Measurements from ENCODE around the gene KCTD7.
A peak's percentile ranks its signal among the peaks of the same experiment; 100 is the strongest.
"Not testable (repeated sequence)": the region's sequence is repeated elsewhere in the genome, so short reads cannot be mapped to it uniquely, and the experiment has no call there.

The KCTD7 gene

DNA sequence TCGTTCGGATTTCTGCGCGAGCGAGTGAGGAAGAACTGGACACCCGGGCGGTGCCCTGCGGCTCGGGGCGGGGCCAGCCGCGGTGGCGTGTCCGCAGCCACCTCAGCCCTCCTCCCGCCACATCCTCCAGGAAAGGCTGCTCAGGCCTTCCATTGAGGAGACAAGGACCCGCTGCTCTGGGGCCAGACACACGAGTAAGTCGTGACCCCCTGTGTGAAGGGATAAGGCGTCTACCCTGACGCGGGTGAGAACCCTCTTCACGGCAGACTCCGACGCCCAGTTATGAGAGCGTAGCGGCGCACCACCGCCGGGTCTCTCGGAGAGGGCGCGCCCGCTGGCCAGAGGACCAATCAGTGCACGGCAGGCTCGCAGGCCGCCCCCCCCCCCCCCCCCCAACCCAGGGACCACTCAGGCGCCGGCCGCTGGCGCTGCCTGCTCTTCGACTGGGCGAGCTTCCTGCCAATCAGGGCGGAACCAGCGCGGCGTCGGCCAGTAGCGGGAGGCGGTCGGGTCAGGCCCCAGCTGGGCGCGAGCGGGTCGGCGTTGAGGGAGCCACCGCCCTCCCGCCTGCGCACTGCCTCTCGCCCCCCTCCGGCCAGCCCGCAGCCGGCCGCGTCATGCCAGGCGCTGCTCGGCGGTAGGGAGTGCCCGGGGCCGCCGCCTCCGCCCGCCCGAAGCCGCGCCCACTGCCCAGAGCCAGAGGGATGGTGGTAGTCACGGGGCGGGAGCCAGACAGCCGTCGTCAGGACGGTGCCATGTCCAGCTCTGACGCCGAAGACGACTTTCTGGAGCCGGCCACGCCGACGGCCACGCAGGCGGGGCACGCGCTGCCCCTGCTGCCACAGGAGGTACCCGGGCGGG, at the start of gene KCTD7:
TSS of gene KCTD7 (plus strand) at position 521 of the 861 bp plus-strand sequence. CDS start at position 705, 184 bp downstream.
- peak; percentile 93 for DNase-seq (ENCODE audit: low read depth)

DNA sequence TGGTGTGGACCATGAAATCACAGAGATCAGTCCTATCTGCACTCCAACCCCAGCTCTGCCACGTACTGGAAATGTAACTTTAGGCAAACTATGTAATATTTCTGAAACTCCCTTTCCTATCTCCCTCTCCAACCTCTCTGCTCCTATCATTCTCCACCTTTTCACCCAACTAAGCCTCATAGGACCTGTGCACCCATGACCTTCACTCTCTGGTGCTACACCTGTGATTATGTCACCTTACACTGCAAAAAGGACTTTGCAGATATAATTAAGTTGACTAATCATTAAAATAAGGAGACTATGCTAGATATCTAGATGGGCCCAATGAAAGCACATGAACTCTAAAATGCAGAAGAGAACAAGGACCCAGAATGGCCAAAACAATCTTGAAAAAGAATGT, 48.3 kb upstream of the KCTD7 start:
- not testable (repeated sequence) for DNase-seq (ENCODE audit: low read depth)

DNA sequence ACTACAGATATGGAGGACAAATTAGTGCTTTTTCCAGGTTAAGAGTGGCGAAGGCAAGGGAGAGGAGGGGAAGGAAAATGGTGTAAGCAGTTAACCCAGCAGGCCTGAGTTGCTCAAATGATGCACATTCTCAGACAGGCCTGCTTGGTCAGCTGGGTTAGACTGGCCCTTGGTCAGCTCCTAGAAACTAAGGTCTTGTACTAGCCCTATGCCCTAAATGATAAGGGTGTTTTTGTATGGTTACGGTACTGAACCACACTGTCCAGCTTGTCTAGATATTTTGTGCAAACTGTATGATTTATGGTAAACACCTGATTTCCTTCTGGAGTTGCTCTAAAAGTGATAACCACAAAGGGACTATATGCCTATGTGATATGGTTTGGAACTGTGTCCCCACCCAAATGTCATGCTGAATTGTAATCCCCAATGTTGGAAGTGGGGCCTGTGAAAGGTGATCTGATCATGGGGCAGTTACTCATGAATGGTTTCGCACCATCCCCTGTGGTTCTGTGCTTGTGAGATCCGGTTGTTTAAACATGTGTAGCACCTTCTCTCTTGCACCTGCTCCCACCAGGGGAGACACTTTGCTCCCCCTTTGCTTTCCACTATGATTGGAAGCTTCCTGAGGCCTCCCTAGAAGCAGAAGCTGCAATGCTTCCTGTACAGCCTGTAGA, 45.7 kb upstream of the KCTD7 start:
- not testable (repeated sequence) for DNase-seq (ENCODE audit: low read depth)

DNA sequence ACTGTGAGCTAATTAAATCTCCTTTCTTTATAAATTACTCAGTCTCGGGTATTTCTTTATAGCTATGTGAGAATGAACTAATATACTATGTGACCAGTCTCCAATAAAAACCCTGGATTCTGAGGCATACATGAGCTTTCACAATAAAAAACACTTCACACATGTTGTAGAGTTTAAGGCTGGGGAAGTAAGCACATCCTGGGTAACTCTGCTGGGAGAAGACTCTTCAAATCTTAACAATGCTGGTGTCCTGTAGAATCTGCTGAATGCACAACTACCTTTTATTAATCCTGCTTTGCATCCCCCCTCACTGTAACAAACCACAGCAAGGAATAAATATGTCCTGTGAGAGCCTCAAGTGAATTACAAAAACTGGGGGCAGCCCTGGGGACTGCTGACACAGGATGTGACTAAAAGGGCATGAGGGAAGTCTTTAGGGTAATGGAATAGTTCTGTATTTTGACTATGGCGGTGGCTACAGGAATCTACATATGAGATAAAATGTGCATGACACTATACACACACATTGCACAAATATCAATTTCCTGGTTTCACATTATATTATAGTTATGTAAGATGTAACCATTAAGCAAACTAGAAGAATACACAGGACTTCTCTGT, 45.1 kb upstream of the KCTD7 start:
- DNase-seq (ENCODE audit: low read depth), result no peak

DNA sequence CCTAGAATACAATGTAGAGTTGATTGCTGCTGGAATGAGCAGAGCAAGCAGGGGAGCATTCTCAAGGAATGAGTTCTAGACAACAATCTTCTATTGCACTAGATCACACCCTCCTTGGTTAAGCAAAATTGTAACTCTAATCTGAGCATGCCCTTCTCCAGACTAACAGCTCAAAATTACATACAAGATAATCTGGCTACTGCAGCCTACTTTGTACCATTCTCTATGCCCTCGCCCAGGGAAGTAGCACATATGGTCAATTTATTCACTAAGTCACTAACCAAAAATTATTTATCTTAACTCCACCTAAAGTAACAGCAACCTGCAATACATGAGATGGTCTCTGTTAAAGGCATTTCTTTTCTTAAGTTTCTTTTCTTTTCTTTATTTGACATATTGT, 42.5 kb upstream of the KCTD7 start:
- DNase-seq (ENCODE audit: low read depth), result no peak

DNA sequence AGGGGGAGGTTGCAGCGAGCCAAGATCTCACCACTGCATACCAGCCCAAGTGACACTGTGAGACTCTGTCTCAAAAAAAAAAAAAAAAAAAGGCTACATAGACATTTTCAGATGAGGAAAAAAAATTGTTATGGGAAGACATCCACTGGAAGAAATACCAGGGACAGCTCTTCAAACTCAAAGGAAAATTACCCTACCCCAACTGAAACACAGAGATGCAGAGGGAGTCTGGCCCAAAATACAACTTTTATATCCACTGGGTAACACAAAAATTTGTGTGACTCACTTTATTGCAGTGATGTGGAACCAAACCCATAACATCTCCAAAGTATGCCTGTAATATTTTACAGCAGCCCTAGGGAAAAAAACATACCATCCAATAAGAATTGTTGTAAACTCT, 40.5 kb upstream of the KCTD7 start:
- not testable (repeated sequence) for DNase-seq (ENCODE audit: low read depth)

DNA sequence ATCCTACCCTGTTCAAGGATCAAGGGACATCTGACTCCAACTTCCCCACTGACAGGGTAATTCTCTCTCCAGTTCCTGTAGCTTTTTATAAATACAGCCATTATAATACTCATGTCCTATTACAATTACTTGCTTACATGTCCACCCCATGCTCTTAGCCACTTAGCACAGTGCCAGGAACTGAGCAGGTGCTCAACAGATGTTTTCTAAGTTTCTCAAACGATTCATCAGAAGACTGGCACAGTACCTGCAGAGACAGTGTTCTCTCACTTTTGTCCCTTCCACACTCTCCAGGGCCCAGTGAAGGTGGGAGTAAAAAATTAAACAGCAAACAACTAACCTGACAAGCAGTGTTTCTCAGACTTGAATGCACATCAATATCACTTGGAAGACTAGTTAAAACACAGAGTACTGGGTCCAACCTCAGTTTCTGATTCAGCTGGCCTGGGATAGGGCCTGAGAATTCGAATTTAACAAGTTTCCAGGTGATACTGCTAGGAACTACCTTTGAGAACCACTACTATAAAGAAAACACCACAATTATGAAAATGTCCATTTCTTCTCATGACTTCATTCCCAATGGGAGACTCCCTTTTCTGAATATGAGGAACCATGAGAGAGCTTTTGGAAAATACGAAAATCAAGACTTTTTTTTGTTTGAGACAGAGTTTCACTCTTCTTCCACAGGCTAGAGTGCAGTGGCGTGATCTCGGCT, 39.7 kb upstream of the KCTD7 start:
- not testable (repeated sequence) for DNase-seq (ENCODE audit: low read depth)

DNA sequence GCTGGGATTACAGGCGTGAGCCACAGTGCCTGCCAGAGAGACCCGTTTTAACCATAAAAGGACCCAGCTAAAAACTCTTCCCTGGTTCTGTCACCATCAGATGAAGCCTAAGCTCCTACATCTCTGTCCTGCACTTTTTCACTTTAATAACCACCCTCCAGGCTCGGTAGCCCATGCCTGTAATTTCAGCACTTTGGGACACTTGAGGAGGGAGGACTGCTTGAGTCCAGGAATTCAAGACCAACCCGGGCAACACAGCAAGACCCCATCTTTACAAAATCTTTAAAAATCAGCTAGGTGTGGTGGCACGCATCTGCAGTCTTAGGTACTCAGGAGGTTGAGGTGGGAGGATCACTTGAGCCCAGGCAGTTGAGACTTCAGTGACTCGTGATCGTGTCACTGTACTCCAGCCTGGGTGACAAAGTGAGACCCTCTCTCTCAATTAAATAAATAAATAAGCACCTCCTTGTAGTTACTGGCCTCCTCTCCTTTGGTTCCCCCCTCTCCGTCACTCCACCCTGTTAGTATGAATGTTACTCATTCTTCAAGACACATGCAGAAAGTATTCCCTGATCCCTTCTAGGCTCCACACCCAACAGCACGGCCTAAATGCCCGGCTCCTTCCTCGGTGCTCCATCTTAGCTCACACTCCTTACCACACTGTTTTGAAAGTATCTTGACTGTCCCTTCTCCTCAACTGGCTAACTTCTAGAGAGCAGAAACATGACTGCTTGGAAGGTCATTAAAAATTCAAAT, 38.2 kb upstream of the KCTD7 start:
- not testable (repeated sequence) for DNase-seq (ENCODE audit: low read depth)

DNA sequence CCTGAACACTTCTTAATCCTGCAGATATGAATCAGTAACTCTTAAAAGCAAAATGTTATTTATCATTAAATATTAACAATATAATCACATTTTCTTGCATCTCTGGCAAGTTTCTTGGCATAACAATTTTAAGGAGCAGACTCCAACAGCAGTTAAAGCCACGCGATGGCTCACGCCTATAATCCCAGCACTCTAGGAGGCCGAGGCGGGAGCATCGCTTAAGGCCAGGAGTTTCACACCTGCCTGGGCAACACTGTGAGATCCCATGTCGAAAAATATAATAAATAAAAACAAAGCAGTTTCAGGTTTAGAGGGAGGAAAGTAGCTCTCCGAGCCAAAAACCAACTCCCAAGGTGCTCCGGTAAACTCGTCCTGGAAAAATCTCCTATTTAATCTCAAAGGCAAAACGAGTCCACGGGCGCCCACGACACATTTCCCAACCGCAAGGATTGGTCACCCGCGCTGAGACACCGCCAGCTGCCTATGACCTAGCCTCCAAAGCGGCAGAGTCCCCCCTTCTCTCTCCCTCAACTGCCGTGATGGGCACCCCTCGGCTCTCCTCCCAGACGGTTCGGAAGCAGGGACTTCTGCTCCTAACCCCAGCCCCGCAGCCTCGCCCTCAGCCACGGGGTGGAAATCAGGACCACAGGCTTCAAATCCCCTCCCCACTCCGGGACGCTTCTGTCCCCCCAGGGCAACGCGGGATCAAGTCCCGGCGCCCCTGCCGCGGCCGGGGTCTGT, 37.5 kb upstream of the KCTD7 start:
- DNase-seq (ENCODE audit: low read depth), result not testable (repeated sequence)

DNA sequence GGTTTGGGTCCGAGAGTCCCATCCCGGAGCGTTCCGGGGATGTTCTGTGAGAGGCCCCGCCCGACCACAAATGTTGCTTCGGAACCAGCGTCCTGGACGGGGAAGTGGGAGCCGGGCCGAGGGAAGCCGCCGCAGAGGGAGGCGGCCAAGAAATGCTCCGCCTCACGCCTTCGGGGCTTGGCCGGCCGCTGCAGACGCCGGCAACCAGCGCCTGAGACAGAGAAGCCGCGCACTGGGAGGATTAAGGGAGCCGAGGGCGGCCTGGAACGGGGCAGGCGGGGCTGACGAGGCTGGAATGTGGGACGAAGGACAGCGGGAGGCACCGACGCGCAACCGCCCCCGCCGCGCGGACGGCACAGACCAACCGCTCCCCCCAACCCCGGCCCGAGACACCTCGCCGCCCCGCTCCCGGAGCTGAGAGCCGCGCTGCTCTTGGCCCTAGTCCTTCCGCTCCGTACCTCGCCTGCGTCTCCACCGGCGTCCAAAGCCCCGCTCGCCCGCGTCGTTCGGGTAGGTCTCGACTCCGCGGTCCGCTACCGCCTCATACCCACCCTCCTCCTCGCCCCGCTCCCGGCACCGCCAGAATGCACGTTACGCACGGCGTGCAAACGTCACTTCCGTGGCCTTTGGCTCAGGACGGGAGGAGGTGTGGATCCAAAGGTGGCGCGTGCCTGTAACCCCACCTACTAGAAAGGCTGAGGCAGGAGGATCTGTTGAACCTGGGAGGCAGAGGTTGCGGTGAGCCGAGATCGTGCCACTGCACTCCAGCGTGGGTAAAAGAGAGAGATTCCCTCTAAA, 36.7 kb upstream of the KCTD7 start:
- peak; percentile 81 for DNase-seq (ENCODE audit: low read depth)

DNA sequence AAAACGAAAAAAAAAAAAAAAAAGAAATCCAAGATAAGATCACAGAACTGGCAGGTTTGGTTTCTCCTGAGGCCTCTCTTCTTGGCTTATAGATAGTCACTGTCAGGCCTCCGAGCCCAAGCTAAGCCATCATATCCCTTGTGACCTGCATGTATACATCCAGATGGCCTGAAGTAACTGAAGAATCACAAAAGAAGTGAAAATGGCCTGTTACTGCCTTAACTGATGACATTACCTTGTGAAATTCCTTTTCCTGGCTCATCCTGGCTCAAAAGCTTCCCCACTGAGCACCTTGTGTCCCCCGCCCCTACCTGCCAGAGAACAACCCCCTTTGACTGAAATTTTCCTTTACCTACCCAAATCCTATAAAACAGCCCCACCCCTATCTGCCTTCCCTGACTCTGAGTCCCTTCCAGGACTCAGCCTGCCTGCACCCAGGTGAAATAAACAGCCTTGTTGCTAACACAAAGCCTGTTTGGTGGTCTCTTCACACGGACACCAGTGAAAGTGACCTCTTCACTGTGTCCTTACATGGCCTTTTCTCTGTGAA, 36.0 kb upstream of the KCTD7 start:
- DNase-seq (ENCODE audit: low read depth), result not testable (repeated sequence)

DNA sequence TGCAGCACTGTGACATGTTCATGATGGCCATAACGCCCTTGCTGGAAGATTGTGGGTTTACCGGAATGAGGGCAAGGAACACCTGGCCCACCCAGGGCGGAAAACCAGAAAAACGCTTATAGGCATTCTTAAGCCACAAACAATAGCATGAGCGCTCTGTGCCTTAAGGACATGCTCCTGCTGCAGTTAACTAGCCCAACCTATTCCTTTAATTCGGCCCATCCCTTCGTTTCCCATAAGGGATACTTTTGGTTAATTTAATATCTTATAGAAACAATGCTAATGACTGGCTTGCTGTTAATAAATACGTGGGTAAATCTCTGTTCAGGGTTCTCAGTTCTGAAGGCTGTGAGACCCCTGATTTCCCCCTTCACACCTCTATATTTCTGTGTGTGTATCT, 34.6 kb upstream of the KCTD7 start:
- DNase-seq (ENCODE audit: low read depth), result not testable (repeated sequence)

DNA sequence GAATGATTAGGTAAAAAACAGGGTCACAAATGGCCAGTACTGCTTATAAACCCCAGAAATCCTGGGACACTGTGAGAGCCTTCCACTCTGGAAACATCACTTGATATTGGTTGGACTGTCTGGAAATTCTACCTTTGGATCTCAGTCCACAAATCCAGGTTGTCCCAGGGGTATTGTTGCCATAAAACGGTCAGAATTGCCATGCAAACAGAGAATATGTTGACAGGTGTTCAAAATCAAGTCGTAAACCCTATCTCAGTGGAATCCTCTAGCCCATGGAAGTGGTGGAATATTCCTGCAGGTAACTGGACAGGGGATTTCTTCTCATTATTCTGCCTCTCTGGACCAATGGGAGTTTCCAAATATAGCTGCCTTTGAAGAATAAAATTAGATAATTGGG, 31.2 kb upstream of the KCTD7 start:
- DNase-seq (ENCODE audit: low read depth), result no peak

DNA sequence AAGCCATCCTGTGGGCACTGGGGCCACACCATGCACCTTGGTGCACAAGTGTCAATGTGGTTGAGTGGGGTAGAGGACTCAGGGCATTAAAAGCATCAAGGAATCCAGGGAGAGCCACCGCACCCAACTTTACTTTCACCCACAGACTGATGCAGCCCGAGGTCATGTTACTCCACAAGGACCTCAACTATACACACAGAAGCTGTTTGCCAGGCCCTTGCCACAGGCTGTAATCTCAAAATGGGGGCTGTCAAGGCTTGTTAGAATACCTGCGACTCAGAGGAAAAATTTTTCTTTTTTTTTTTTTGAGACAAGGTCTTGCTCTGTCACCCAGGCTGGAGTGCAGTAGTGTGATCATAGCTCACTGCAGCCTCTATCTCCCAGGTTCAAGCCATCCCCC, 26.5 kb upstream of the KCTD7 start:
- no peak for DNase-seq (ENCODE audit: low read depth)

DNA sequence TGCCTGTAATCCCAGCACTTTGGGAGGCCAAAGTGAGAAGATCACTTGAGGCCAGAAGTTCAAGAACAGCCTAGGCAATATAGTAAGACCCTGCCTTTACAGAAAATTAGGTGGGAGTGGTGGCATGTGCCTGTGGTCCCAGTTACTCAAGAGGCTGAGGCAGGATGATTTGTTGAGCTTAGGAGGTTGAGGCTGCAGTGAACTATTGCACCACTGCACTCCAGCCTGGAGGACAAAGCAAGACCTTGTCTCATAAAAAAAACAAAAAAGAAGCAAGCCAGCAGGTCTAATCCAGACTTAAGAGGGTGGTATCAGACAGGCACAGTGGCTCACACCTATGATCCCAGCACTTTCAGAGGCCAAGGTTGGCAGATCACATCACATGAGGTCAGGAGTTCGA, 24.5 kb upstream of the KCTD7 start:
- DNase-seq (ENCODE audit: low read depth), result no peak

DNA sequence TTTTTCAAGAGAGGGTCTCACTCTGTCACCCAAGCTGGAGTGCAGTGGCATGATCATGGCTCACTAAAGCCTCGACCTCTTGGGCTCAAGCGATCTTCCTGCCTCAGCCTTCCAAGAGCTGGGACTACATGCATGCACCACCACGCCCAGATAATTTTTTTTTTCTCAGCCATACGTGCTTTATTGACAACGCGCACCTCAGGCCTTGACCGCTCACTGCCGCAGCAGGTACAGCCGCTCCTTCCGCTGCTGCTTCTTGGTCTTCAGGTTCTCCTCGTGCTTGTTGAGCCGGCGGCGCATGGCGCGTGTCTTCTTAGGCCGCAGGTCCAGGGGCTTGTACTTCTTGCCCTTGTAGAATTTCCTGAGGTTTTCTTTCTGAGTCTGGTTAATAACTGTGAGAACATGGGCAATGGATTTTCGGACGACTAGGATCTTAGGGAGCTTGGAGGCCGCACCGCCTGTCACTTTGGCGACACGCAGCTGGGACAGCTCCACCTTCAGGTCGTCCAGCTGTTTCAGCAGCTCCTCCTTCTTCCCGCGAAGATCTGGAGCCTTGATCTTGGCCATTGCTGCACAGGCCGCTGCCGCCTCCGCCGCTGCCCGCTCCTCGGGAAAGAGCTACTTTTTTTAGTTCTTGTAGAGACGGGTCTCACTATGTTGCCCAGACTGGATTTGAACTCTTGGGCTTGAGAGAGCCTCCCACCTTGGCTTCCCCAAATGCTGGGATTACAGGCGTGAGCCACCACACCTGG, 22.0 kb upstream of the KCTD7 start:
- DNase-seq (ENCODE audit: low read depth), result not testable (repeated sequence)

DNA sequence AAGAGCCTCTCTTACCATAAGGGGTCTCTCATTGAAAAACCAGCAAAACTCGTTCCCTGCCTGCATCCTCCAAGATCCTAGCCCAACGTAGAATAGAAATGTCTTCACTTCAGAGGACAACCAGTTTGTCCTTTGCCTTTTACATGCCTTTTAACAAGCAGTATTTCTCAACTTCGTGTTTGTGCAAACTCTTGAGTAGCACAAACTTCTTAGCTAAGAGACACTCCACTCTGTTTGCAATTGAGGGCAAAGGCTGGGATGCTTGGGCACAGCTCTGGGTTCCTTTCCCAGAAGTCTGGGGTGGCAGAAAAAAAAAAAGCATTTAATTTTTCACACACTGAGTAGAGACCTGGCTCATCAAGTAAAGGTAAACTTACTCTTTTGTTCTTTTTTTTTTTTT, 19.5 kb upstream of the KCTD7 start:
- DNase-seq (ENCODE audit: low read depth), result no peak

DNA sequence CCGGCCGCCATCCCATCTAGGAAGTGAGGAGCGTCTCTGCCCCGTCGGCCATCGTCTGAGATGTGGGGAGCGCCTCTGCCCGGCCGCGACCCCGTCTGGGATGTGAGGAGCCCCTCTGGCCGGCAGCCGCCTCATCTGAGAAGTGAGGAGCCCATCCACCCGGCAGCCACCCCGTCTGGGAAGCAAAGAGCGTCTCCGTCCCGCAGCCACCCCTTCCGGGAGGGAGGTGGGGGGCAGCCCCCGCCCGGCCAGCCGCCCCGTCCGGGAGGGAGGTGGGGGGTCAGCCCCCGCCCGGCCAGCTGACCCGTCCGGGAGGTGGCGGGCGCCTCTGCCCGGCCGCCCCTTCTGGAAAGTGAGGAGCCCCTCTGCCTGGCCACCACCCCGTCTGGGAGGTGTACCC, 14.1 kb upstream of the KCTD7 start:
- DNase-seq (ENCODE audit: low read depth), result not testable (repeated sequence)

DNA sequence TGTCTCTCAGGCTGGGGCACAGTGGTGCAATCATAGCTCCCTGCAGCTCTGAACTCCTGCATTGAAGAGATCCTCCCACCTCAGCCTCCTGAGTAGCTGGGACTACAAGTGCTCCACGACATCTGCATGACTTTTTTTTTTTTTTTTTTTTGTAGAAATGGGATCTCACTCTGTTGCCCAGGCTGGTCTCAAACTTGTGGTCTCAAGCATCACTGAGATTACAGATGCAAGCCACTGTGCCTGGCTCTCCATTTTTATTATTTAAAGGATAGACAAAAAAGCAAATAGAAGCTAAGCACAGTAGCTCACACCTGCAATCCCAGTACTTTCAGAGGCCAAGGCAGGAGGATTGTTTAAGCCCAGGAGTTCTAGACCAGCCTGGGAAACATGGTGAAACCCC, 13.0 kb upstream of the KCTD7 start:
- DNase-seq (ENCODE audit: low read depth), result no peak

Measured in activated T-helper 1 cell treated with Interleukin-2 at 50 U/mL for 16 hours (primary cell).